ENCODE results near the gene RAB7B. TPM values are rescaled to one million over a fixed set of nuclear protein-coding genes. Genes with fewer than 3 reads are reported as not detected.
A peak's percentile ranks its signal among the peaks of the same experiment; 100 is the strongest.

The RAB7B gene
- total RNA-seq, 1 donor from 2014 or later = 6.0 TPM

DNA sequence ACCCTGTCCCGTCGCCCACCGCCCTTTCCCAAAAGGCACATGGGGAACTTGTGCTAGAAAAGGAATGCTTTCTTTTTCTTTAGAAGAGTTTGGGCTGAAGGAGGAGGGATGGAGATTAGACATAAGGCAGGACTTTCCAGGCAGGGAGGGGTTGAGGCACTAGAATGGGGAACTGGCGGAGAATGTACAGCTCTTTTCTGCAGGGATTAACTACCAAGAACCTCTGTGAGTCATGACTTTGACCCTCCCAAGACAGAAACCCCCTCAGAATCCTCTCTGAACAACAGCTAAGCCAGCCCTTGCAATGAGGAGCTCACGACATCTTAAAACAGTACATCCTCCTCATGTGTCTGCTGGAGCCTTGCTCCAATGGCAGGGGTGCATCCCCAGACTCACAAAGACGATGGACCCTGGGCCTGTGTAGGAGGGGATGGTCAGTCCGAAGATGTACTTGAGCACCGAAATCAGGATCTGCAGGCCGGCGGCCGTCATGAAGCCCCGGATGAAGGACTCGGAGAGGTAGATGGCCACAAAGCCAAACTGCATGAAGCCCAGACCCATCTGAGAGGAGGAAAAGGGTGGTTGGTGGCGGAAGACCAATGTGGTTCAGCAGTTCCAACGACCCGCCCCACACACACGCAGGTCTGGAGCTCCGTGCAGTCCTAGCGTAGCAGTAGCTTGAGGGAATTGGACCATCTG, 73.5 kb downstream of the RAB7B start:
- no peak for DNase-seq (ENCODE audit: low spot score)

DNA sequence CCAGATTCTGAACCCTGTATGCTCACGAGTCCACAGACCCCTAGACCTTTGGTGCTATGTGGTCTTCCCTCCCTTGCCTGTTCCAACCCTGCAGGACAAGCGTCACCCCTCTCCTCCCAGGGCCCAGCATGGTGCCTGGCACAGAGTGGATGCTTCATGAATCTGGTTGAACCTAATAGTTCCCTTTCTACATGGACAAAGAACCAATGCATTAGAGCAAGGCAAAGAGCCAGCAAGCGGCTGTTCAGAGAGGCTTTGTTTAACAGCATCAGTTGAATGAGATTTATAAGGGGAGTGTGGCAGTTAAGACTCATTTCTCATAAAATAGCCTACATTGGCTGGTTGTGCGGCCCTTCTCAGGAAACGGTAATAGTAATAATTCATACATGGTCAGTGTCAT, 74.9 kb downstream of the RAB7B start:
- no peak for DNase-seq (ENCODE audit: low spot score)

DNA sequence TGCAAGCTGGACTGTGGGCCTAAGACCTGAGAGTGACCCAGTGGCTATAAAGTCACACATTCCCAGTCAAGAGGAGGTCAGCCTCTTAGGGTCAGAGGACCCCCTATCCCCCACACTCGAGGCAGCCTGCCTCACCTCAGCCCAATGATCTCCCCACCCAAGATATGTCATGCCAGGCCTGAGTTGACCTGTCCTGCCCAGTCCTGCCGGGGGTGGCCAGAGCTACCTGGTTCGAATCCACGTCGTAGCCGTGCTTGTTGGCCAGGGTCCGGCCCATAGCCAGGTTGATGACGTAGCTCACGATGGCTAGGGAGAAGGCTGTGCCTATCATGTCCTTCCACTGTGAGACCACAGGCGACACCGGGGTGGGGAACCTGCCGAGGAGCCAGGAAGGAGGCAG, 75.5 kb downstream of the RAB7B start:
- DNase-seq (ENCODE audit: low spot score) = peak; percentile 87

- DNase-seq (ENCODE audit: low spot score) = peak; percentile 9
These were observed 75.9 kb downstream of the RAB7B start for GRCh38 chr1:205927247-205927646.

Other genes starting within 250 kb of the RAB7B start
- 37.3 TPM for gene RAB29, start 227.9 kb downstream of the RAB7B start, total RNA-seq
- 27.6 TPM for gene SLC41A1, start 190.2 kb downstream of the RAB7B start, total RNA-seq
- gene PM20D1, start 153.3 kb downstream of the RAB7B start, total RNA-seq = 0.29 TPM
- gene SLC26A9, start 59.9 kb downstream of the RAB7B start, total RNA-seq = not detected
- 0.35 TPM for gene CTSE, start 20.5 kb upstream of the RAB7B start, total RNA-seq
- gene RHEX, start 49.8 kb upstream of the RAB7B start, total RNA-seq = 2.2 TPM
- not detected for gene AVPR1B, start 114.0 kb upstream of the RAB7B start, total RNA-seq
- gene FAM72A, start 199.4 kb upstream of the RAB7B start, total RNA-seq = 6.2 TPM
- gene SRGAP2, start 200.1 kb upstream of the RAB7B start, total RNA-seq = 91.2 TPM